GM12892 (cell line): ENCODE data around the gene HACE1.

ENCODE experiments used
- POLR2A ChIP-seq: IDR thresholded peaks from 2 replicates; pipeline ENCODE4 v1.6.1; 2011; ENCODE audit warnings: low read depth, low read length, control low read depth
- POLR2AphosphoS5 ChIP-seq: IDR thresholded peaks from 2 replicates; pipeline ENCODE4 v1.6.1; 2011; ENCODE audit warnings: low read depth, low read length, control low read depth
- TAF1 ChIP-seq: IDR thresholded peaks from 2 replicates; pipeline ENCODE4 v1.6.1; 2011; ENCODE audit warnings: low read depth, mild to moderate bottlenecking, control low read depth, low read length, borderline replicate concordance

DNA sequence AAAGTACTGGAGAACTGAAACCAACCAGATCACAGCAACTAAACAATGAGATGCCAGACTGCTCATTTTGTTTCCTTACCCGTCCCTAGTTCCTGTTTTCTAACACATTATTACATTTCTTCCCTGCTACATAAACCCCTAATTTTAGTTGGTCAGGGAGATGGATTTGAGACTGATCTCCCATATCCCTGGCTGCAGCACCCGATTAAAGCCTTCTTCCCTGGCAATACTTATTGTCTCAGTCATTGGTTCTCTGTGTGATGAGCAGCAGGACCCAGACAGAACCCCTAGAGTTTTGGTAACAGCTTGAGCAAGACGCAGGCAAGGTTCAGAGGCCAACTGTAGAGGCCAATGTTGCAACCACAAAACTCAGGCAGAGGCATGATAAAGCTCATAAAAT, 28.3 kb upstream of the HACE1 start:
- TF ChIP-seq POLR2A (no peak), POLR2AphosphoS5 (no peak), TAF1 (no peak)
